ENCODE results near the gene DBNDD2.
A peak's percentile ranks its signal among the peaks of the same experiment; 100 is the strongest.

Gene DBNDD2

GRCh38 chr20:45452772-45453691 lies 44.9 kb downstream of the DBNDD2 start:
- no peak for TF ChIP-seq CTCF (IDR thresholded peaks at IDR 0.05; ENCODE audit: low read depth, low read length)
- no peak overlapping the region for H3K4me3 ChIP-seq (ENCODE audit: low read depth, low read length)

GRCh38 chr20:45456632-45457031 lies 48.5 kb downstream of the DBNDD2 start:
- TF ChIP-seq CTCF (IDR thresholded peaks at IDR 0.05; ENCODE audit: low read depth, low read length): 0 out of 2 replicates have a peak, but pooled peaks have one; percentile 2
- H3K4me3 ChIP-seq (ENCODE audit: low read depth, low read length): no peak overlapping the region

- 0 out of 2 replicates have a peak, but pooled peaks have one; percentile 3 for TF ChIP-seq CTCF (IDR thresholded peaks at IDR 0.05; ENCODE audit: low read depth, low read length)
- H3K4me3 ChIP-seq (ENCODE audit: low read depth, low read length): no peak overlapping the region
Observed at GRCh38 chr20:45459606-45460005, 51.5 kb downstream of the DBNDD2 start.

All from WI38 (cell line).